ENCODE data around the gene MRPS6.

The MRPS6 gene

GRCh38 chr21:34086887-34087306 is 13.5 kb downstream of the MRPS6 start:
- no peaks in the 10 kb centered on the region for H3K36me3 ChIP-seq
- H3K27ac ChIP-seq, result no peak overlapping the region
- H3K9me3 ChIP-seq (ENCODE audit: severe bottlenecking), result no peaks in the 10 kb centered on the region
- no peak overlapping the region for H3K4me3 ChIP-seq (ENCODE audit: low read depth, low read length)
- H3K27me3 ChIP-seq (ENCODE audit: insufficient read depth, low read depth, severe bottlenecking), result no peaks in the 10 kb centered on the region
- TF ChIP-seq, protein P1, sequence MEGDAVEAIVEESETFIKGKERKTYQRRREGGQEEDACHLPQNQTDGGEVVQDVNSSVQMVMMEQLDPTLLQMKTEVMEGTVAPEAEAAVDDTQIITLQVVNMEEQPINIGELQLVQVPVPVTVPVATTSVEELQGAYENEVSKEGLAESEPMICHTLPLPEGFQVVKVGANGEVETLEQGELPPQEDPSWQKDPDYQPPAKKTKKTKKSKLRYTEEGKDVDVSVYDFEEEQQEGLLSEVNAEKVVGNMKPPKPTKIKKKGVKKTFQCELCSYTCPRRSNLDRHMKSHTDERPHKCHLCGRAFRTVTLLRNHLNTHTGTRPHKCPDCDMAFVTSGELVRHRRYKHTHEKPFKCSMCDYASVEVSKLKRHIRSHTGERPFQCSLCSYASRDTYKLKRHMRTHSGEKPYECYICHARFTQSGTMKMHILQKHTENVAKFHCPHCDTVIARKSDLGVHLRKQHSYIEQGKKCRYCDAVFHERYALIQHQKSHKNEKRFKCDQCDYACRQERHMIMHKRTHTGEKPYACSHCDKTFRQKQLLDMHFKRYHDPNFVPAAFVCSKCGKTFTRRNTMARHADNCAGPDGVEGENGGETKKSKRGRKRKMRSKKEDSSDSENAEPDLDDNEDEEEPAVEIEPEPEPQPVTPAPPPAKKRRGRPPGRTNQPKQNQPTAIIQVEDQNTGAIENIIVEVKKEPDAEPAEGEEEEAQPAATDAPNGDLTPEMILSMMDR (IDR thresholded peaks at IDR 0.05; ENCODE audit: low read depth, low read length), result no peak
- DNase-seq, result no peak

DNA sequence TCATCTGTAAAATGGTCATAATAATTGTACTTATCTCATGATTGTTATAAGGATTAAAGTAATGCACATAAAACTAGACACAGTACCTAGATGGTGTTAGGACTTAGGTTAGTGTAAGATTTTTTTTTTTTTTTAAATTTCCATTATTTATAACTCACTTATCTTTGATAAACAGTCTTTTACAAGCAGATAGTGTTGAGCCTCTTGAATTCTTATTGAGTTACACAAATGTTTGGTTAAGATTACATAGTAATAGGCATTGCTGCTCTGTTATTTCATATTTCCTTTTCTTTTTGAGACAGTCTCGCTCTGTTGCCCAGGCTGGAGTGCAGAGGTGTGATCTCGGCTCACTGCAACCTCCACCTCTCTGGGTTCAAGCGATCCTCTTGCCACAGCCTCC is 15.4 kb downstream of the MRPS6 start:
- Histone ChIP-seq H3K27ac (no peak overlapping the region), H3K9me3 (ENCODE audit: severe bottlenecking) (no peaks in the 10 kb centered on the region), H3K27me3 (ENCODE audit: insufficient read depth, low read depth, severe bottlenecking) (no peaks in the 10 kb centered on the region), H3K36me3 (no peaks in the 10 kb centered on the region), H3K4me3 (ENCODE audit: low read depth, low read length) (no peak overlapping the region)
- no peak for DNase-seq
- TF ChIP-seq, protein P1 (IDR thresholded peaks at IDR 0.05; ENCODE audit: low read depth, low read length), result no peak

- Histone ChIP-seq H3K36me3 (peaks cover 7% of the 10 kb centered on the region), H3K9me3 (ENCODE audit: severe bottlenecking) (no peaks in the 10 kb centered on the region)
- TF ChIP-seq, protein P1 (IDR thresholded peaks at IDR 0.05; ENCODE audit: low read depth, low read length), result no peak
These were observed 17.7 kb downstream of the MRPS6 start for GRCh38 chr21:34091032-34091431.

DNA sequence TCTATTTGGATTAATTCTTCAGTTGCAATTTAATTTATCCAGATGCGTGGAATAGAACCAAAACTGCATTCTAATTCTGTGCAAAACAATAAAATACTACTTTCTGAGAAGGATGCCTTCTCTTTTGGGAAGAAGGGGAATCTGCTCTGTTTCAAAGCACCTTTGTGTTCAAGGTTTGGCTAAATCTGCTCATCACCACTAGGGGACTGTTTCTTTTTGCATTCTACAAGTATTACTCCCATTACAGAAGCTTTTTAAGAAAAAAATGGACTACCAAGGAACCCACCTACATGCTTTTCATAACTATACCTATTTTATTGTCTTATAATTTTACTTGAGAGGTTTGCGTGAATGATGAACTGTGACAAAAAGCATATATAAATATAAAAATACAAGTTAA is 18.2 kb downstream of the MRPS6 start:
- H3K4me3 ChIP-seq (ENCODE audit: low read depth, low read length), result no peak overlapping the region
- H3K27ac ChIP-seq, result no peak overlapping the region
- H3K36me3 ChIP-seq, result peaks cover 11% of the 10 kb centered on the region
- H3K9me3 ChIP-seq (ENCODE audit: severe bottlenecking), result no peaks in the 10 kb centered on the region
- H3K27me3 ChIP-seq (ENCODE audit: insufficient read depth, low read depth, severe bottlenecking), result no peaks in the 10 kb centered on the region
- no peak for DNase-seq
- TF ChIP-seq, protein P1 (IDR thresholded peaks at IDR 0.05; ENCODE audit: low read depth, low read length), result peak; percentile 39

More at GRCh38 chr21:34091032-34091431, 17.7 kb downstream of the MRPS6 start:
- no peak overlapping the region for H3K27ac ChIP-seq
- no peak for DNase-seq
- no peaks in the 10 kb centered on the region for H3K27me3 ChIP-seq (ENCODE audit: insufficient read depth, low read depth, severe bottlenecking)
- H3K4me3 ChIP-seq (ENCODE audit: low read depth, low read length), result no peak overlapping the region

DNA sequence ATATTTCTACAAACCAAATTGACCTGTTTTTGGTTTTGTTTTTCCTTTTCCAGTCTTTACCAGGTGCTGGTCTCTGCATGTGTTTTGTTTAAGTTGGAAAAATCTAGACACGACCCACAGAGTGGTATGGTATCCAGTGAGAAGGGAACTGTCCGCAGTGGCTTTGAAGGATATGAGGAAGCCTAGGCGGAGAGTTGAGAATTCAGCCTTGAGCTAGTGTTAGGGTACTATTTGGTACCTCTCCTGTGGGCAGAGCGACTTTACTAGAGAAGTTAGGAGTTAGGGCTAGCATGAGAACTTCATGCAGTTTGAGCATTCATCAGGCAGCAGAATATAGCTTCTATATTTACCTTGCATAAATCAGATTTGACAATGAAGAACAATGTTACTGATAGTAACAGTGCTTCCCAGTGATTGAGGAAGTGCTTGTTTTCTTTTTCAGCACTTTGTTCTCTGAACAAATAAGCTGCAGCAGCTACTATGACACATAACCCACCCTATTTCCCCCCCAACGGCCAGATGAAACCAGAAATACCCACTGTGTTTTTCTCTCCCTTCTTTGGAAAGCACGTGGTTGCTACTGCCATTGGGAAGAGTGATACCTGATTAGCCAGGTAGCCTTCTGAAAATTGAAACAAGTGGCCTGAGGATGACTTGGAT is 19.0 kb downstream of the MRPS6 start:
- no peak for DNase-seq
- H3K36me3 ChIP-seq, result peaks cover 12% of the 10 kb centered on the region
- H3K4me3 ChIP-seq (ENCODE audit: low read depth, low read length), result no peak overlapping the region
- no peaks in the 10 kb centered on the region for H3K9me3 ChIP-seq (ENCODE audit: severe bottlenecking)
- no peaks in the 10 kb centered on the region for H3K27me3 ChIP-seq (ENCODE audit: insufficient read depth, low read depth, severe bottlenecking)
- TF ChIP-seq, protein P1 (IDR thresholded peaks at IDR 0.05; ENCODE audit: low read depth, low read length), result no peak
- no peak overlapping the region for H3K27ac ChIP-seq

- Histone ChIP-seq H3K9me3 (ENCODE audit: severe bottlenecking) (no peaks in the 10 kb centered on the region), H3K27ac (no peak overlapping the region), H3K4me3 (ENCODE audit: low read depth, low read length) (no peak overlapping the region), H3K36me3 (peaks cover 12% of the 10 kb centered on the region), H3K27me3 (ENCODE audit: insufficient read depth, low read depth, severe bottlenecking) (no peaks in the 10 kb centered on the region)
- no peak for DNase-seq
- TF ChIP-seq, protein P1 (IDR thresholded peaks at IDR 0.05; ENCODE audit: low read depth, low read length), result no peak
These were observed 19.7 kb downstream of the MRPS6 start for GRCh38 chr21:34093083-34093482.
